ENCODE data around the gene SKI.
"Not testable (repeated sequence)": the region's sequence is repeated elsewhere in the genome, so short reads cannot be mapped to it uniquely, and the experiment has no call there.

SKI gene

DNA sequence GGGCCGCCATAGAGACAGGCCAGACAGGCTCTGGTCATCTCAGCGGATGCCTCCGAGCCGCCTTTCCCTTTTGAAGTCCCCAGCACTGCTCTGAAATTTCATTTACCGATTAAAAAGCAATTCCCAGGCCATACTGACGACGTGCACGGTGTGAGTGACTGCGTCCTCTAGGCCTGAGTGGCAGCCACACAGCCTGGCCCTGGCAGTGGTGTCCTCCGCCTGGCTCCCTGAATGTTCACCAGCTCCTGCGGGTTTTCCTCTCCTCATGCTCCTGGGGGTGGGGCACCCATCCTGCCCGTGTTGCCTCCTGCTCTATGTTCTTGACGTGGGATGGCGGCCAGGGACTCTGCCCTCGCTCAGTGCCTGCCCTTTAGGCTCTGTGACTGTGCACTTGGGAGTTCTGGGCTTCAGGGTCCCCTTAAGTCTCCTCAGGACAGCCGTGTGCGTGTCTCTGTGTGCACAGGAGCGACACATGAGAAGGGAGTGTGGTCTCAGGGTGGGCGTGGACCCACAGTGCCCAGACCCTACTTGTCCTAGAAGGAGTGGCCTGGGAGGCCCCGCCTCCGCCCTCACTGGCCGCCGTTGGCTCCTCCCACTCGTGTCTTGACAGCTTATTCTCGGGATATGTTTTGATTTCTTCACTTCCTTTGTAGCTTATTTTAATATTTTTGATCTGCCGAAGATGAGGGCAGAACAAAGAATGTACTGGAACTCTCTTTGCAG is 3.6 kb downstream of the SKI start:
- DNase-seq = peak; percentile 67 to 71

DNA sequence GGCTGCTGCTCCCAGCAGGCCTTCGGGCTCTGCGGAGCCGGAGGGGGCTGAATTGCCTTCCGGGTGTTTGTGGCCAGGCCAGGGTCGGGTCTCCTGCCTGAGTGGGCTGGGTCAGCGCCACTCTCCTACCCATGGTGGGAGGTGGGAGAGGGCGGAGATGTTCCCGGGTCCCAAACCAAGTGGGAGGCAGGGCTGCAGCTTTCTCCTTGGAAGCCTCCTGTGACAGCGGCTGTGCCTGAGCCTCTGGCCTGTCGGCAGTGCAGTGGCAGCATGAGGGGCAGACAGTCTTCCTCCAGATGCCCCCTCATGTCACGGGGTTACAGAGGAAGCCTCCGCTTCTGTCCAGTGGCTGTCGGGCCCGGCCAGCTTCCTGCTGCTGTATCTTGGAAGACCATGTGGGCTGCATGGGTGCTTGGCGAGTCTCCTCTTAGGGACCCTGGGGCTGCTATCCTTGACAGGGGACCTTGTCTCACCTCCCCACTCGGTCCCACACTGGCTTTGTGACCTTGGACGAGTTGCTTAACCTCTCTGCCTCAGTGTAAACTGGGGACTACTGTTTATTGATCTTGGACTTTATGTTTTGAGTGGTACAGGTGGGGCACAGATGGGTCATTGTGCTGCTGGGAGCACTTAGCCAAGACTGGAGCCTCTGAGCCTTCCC is 4.3 kb downstream of the SKI start:
- DNase-seq = no peak

DNA sequence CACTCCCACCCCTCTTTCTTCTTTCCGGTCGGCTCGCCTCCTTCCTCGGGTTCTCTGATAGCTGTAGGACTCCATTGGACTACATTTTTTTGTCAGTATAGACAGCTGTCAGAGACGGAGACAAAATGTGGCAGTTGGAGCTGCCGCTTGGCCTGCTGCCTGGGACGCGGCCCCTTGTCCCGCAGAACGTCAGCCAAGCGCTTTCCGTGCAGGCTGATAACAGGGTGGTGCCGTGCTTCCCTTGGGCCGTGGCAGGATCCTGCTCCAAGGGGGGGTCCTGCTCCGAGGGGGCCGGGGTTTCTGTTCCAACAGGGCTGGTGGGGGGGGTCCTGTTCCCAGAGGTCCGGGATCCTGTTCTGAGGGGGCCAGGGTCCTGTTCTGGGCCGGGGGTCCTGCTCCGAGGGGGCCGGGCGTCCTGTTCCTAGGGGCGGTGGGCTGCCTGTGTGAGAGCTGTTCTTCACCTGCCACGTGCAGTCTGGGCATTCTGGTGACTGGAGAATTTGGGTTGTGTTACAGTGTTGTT is 4.9 kb downstream of the SKI start:
- DNase-seq = no peak

DNA sequence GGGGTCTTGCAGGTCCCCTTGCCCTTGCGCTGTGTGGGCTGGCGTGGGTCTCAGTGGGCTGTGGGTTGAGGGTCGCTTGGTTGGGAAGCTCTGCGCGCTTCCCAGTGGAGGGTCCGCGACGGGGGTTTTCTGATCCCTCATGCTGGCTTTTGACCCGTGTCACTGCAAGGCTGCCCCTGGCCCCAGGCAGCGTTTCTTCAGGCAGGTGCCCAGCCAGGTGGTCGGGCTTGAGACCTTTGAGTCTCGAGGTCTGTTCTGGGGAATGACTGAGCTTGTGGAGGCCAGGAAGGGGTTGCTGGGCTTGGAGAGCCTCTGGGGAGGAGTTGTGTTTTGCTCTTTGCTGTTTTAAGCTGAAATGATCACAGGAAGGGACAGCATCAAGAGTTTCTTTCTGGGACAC is 5.3 kb downstream of the SKI start:
- DNase-seq = no peak

- DNase-seq = peak; percentile 39 to 51
Measured at GRCh38 chr1:2233997-2234761, 6.1 kb downstream of the SKI start.

GRCh38 chr1:2234762-2235113 is 6.6 kb downstream of the SKI start:
- DNase-seq = no peak

DNA sequence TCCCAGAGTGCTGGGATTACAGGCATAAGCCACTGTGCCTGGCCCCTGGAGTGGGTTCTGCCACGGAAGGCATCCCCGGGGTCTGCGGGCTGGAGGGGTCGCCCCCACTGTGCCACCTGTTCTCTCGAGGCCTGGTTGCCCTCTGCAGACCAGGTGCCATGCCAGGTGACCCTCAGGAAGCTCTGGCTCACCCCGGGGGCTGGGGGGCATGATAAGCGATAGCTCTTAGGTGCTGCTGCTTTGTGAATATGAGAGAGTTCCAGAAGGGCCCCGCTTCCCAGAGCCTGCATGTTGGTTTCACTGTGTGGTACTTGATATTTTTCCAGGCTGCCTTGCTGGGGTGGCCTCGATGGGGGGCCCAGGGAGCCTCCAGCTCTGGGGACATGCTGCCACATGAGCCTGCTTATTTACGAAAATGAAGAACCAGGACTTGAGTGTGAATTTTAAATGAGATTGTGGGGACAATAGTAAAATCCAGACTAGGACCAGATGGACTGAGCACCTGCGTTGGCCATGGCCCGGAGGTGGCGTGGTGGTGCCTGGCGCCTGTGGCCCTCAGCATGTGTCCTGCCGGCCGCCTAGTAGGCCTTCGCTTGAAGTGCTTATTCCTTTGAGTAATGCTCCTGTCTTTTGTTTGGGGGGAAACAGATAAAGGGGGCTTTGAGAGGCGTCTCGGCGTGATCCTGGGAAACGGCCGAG is 7.3 kb downstream of the SKI start:
- no peak for DNase-seq

- peak in 1 of 2 experiments; percentile 41 for DNase-seq
Measured at GRCh38 chr1:2236695-2237677, 8.9 kb downstream of the SKI start.

DNA sequence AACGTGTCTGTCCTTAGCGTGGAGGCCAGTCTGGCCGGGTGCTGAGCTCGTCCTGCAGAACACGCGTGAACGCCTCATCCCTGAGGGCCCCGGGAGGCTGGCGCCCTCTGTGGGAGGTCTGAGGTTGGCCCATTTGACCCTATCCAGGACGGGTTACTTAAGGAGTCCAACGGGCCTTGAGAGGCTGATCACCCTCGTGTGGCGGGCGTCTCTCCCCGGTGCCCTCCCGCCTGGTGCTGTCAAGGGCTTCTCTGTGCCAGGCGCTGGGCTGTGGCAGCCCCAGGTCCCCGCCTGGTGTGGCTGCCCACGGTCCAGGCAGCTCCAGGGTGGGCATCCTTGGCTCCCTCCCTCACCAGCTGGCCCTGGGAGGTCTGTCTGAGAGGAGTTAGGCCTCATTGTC is 9.7 kb downstream of the SKI start:
- no peak for DNase-seq

DNA sequence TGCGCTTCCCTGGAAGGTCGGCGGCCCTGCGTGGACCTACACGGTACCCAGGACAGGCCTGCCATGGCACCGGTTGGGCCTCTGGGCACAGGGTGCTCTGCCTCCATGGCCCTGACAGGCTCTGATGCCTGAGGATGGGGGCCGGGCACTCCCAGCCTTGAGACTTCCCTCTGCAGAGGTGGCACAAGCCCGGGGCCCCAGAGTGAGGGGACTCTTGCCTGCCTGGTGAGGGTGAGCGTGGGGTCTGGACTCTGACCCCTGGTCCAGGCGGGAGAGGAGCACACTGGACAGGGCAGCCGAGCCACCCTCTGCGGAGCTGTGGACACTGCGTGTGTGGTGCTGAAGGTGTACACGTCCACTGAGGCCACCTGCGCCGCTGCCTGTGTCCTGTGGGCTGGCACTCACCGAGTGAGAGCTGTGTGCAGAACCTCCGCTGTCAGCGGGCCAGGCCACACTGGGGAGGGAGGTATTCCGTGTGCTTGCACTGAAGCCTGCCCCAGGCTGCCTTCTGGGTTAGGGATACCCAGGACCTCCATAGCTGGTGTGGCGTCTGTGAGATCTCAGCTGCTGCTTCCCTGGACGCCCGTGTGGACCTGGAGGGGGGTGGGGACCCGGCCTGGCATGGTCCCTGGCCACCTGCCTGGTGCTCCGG is 10.4 kb downstream of the SKI start:
- DNase-seq = no peak

DNA sequence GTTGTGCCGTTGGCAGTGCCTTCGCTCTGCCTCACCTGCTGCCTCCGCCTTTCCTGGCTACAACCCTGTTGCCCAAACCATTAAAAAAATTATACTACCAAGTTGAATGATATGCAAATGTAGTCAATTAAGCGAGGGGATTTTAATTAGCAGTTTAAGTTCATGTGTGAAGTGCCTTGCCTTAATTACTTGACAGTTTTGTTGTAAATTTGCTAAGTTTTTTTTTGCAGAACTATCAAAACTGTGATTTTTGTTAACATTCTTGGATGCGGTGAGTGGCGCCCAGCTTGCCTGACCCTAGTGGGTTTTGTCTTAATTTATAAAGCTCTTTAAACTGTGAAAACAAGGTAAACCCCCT is 10.9 kb downstream of the SKI start:
- no peak for DNase-seq

GRCh38 chr1:2239384-2239985 is 11.4 kb downstream of the SKI start:
- no peak for DNase-seq

DNA sequence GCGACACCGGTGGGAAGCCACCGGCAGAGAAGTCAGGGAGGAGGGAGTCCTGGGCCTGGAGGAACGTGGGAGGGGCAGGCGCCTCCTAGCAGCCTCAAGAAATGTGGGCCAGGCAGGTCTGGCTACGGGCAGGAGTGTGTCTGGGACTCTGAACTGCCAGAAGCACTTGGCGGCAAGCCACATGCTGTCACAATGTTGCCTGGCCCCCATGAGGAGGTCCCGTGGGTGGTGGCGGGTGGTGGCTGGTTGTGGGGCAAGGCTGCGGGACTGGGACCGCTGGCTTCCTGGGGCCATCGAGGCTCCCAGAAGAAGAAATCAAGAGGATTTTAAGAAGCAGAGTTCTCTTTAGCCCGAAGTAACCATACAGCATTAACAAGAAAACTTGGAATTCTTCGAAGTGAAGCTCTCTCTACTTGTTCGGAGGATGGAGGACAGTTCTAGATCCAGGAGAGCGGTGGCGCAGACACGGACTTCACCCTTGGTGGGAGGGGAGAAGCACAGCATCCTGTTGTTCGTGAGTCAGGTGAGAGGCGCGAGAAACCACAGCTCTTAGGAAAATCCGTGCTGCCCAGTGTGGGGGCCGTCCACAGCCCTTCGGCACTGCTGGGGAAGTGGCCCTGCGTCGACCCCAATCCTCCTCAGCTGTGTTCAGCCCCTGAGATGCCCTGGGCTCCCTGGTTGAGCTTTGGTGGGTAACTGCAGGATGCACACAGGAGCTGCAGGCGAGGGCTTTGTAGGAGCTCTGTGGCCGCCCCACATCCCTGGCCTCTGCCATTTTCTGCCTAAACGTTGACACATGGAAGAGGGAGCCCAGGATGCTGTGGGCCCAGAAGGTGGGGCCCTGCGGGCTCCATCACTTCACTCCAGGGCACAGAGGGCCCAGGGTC is 12.4 kb downstream of the SKI start:
- DNase-seq = peak in 1 of 2 experiments; percentile 32

GRCh38 chr1:2241820-2242219 is 13.7 kb downstream of the SKI start:
- no peak for DNase-seq

DNA sequence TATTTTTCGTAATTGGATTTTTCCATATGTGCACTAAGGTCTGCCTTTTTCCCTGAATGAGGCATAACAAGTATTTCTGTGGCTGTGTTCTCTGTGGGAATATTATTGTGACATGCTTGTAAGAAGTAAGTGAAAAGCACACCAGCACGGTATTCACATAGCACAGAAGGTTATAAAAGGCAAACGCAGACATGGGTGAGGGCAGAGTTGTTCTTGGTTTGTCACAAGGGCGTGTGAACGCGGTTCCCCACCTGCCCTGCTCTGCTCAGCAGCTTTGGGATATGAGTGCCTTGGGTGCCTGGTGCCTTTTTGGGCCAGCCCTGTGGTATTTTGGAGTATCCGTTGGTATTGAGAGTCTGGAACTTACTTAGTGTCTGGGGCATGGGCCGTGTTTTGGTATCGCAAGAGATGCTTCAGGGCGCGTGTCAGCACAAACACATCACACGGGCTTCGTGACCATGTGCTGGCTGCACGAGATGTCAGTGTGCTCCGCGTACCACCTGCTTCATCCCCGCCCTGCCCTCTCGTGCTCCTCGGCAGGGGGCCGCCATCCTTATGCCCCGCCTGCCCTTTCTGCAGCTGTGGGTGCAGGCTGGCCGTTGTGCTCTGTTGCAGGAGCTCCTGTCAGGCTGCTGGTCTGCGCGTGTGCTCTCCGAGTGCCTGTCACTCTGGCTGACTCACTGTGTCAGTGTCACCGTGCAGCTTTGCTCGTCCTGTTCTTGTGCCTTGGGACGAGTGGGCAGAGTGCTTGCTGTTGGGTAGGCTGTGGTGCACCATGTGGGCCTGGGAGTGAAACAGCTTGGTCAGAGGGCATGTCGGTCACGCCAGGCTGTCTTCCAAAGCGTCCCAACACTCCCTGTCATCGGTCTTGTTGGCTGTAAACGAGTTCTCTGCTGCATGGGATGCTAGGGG is 15.0 kb downstream of the SKI start:
- DNase-seq = no peak

GRCh38 chr1:2247045-2247394 is 18.9 kb downstream of the SKI start:
- not testable (repeated sequence) for DNase-seq

DNA sequence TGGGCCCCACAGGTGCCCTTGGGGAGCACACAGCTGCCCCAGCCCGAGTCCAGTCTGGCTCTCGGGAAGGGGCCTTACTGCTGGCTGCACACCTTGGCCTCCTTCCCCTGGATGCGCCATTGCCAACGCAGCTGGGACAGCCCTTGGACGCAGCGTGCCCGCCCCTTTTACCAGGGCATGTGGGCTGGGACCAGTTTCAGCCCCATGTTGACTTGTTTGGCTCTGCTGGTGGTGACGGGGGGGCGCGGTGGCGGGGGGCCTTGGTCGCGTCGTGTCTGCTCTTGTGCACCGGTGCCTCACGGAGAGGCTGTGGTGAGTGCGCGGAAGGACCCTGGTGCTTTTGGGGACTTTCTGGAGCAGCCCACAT is 19.6 kb downstream of the SKI start:
- no peak for DNase-seq

- no peak for DNase-seq
Measured at GRCh38 chr1:2248127-2248826, 20.2 kb downstream of the SKI start.

Data from stimulated activated CD4-positive, alpha-beta T cell treated with anti-CD3 and anti-CD28 coated beads, Interleukin-4, amount 100 ng/mL, for 4 hours (primary cell).